GM12878 (cell line): Measurements from ENCODE around the gene ARHGEF11. TPM values are rescaled to one million over a fixed set of nuclear protein-coding genes. Genes with fewer than 3 reads are reported as not detected.

Source experiments
- ATAC-seq: fragments of 200-7000 bp; cut with Tn5 transposase; 3 replicates; pipeline ENCODE4 v1.9.1; 2020; ENCODE audit warnings: mild to moderate bottlenecking, moderate library complexity
- BruUV-seq: library from RNA; stranded (reverse); fragments of 400-500 nt; replicated peaks from 2 replicates; lab custom pipeline; 2021; lab: Mats Ljungman, UMichigan
- CTCF ChIA-PET: fragments of 300-600 bp; sonication (Branson Sonifier 250); formaldehyde crosslinking; extraction: SDS; loops from one replicate; lab custom pipeline; 2021; ENCODE audit warnings: inconsistent platforms; lab: Yijun Ruan, JAX
- POLR2A ChIA-PET: fragments of 350-600 bp; formaldehyde crosslinking; extraction: SDS; loops from one replicate; lab custom pipeline; 2021; ENCODE audit warnings: inconsistent platforms; lab: Charles Lee
- RAD21 ChIA-PET: fragments of 300-600 bp; sonication (Branson Sonifier 250); formaldehyde crosslinking; loops from one replicate; lab custom pipeline; 2023; ENCODE audit warnings: antibody characterized with exemption; ENCODE audit not compliant: unreplicated experiment; lab: Charles Lee
- SMC1A ChIA-PET: fragments of 300-600 bp; sonication (Branson Sonifier 250); formaldehyde crosslinking; loops from one replicate; lab custom pipeline; 2023; ENCODE audit not compliant: unreplicated experiment, uncharacterized antibody; lab: Charles Lee
- DNase-seq: peaks from one replicate; pipeline ENCODE4 v3.0.0-alpha.2; 2011; ENCODE audit warnings: low read depth, low spot score
- FAIRE-seq: peaks from 3 replicates; lab custom pipeline; 2011; peaks lifted over from hg19 to GRCh38; lab: Jason Lieb, UNC
- H2AFZ ChIP-seq: 2 replicates; pipeline ENCODE4 v1.6.0; 2011; ENCODE audit warnings: low read depth, low read length, control low read depth; ENCODE audit not compliant: control insufficient read depth
- H3K27ac ChIP-seq: 2 replicates; pipeline ENCODE4 v1.5.1; 2011; ENCODE audit warnings: control low read depth; ENCODE audit not compliant: control insufficient read depth, insufficient read depth
- H3K27me3 ChIP-seq, 2 experiments: replicated peaks in 1 of 2; 2 replicates each; pipeline versions ENCODE4 v1.6.0 to v1.6.1; 2011; ENCODE audit warnings: low read length in 1 of 2; ENCODE audit not compliant: control insufficient read depth in 2 of 2, insufficient read depth in 2 of 2
- H3K36me3 ChIP-seq, 2 experiments: 2 replicates each; pipeline ENCODE4 v1.5.1; 2011; ENCODE audit warnings: low read length in 1 of 2; ENCODE audit not compliant: control insufficient read depth in 2 of 2, insufficient read depth in 2 of 2
- H3K4me1 ChIP-seq: 2 replicates; pipeline ENCODE4 v1.6.1; 2011; ENCODE audit warnings: mild to moderate bottlenecking, low read length, moderate library complexity, mixed read lengths; ENCODE audit not compliant: control insufficient read depth, insufficient read depth
- H3K4me2 ChIP-seq: 2 replicates; pipeline ENCODE4 v1.6.0; 2011; ENCODE audit warnings: control low read depth; ENCODE audit not compliant: control insufficient read depth, insufficient read depth
- H3K4me3 ChIP-seq: fragments of 200-600 bp; sonication (generic); 2 replicates; pipeline ENCODE4 v1.5.1; 2016
- H3K79me2 ChIP-seq: 2 replicates; pipeline ENCODE4 v1.6.0; 2011; ENCODE audit warnings: low read length; ENCODE audit not compliant: control insufficient read depth, insufficient read depth
- H3K9ac ChIP-seq: 2 replicates; pipeline ENCODE4 v1.8.0; 2011; ENCODE audit warnings: low read length, control low read depth, mixed read lengths; ENCODE audit not compliant: control insufficient read depth, insufficient read depth
- H3K9me3 ChIP-seq: replicated peaks from 3 replicates; pipeline ENCODE4 v1.5.1; 2011; ENCODE audit warnings: mild to moderate bottlenecking, low read length; ENCODE audit not compliant: control insufficient read depth, insufficient read depth
- H4K20me1 ChIP-seq: 2 replicates; pipeline ENCODE4 v1.6.0; 2011; ENCODE audit not compliant: control insufficient read depth, insufficient read depth
- ZNF384 ChIP-seq: IDR thresholded peaks from 2 replicates; pipeline ENCODE4 v1.6.1; 2012; ENCODE audit warnings: low read depth, mild to moderate bottlenecking, low read length, improper control_type of control experiment, borderline replicate concordance
- WGBS: methylation state at CpG from one replicate; pipeline ENCODE4 v1.1.6; 2016; ENCODE audit warnings: low lambda C conversion rate; ENCODE audit not compliant: insufficient replicate concordance, insufficient coverage; ENCODE audit errors: missing lambda C conversion rate; 5-methylcytosine and 5-hydroxymethylcytosine counted together
- in situ Hi-C: fragments of 300-500 bp; cut with MboI; formaldehyde crosslinking; loops from 9 replicates; pipeline ENCODE4 v1.14.3; 2018; ENCODE audit warnings: mixed read lengths
- intact Hi-C: fragments of 100-400 bp; cut with micrococcal nuclease; formaldehyde crosslinking; loops from one replicate; pipeline ENCODE4 v1.14.2; 2022; ENCODE audit not compliant: unreplicated experiment
- polyA plus RNA-seq, 11 experiments: library from polyadenylated mRNA; depleted of rRNA in 4 of 11; unstranded in 6 of 11; stranded (reverse) in 5 of 11; fragments of >200 nt; fragmentation: Nextera tagmentation in 4 of 11; fragmentation: Illumina TruSeq in 1 of 11; extraction: Ambion mirVana in 4 of 11; extraction: Trizol in 1 of 11; gene quantifications; 1 replicate in 1 of 11; 2 replicates in 10 of 11; pipeline versions ENCODE4 v1.2.1 to v1.2.3, GENCODE V29; 2011 to 2016; ENCODE audit warnings: inconsistent platforms in 2 of 11, missing spikeins in 2 of 11, low read depth in 1 of 11
- total RNA-seq, 4 experiments: library from RNA; depleted of rRNA in 3 of 4; stranded (reverse); fragments of >200 nt in 3 of 4; fragmentation: Illumina TruSeq in 1 of 4; extraction: Trizol in 1 of 4; gene quantifications; 2 replicates each; pipeline versions ENCODE4 v1.2.1 to v1.2.3, GENCODE V29; 2013 to 2021
- TF ChIP-seq, protein P1 (sequence below), 3 experiments: IDR thresholded peaks in 2 of 3; conservative IDR thresholded peaks in 1 of 3; 2 replicates each; pipeline ENCODE4 v1.5.1; 2011; ENCODE audit warnings: low read depth in 3 of 3, low read length in 3 of 3, mild to moderate bottlenecking in 3 of 3, control low read depth in 2 of 3, moderate library complexity in 2 of 3, inconsistent platforms in 1 of 3, mixed read lengths in 1 of 3; ENCODE audit not compliant: control insufficient read depth in 2 of 3, insufficient read depth in 1 of 3; ENCODE audit errors: extremely low read depth in 1 of 3

The ARHGEF11 gene
- total and polyA plus RNA-seq, 10 of the 15 experiments (the other 5 are each of a cell fraction or from before 2014, with no cell fraction given): 0.05 to 12.7 (median 1.8) TPM

DNA sequence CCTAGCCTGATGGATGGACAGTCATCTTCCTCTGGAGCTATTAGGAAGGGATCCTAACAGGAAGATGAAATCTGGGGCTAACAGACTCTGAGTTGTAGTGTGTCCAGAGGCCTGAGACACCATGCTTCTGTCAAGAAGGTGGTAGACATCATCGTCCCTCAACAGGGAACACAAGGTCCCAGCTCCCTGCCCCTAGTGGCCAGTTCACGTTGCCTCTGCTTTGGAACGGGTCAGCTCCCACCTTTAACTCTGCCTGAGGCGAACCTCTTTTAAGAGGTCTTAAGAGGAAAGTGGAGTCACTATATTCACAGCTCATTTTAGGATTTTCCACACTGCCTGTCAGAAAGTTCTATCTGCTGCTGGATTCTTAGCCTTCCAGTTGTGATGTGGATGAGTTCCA, 96.8 kb downstream of the ARHGEF11 start:
- Histone ChIP-seq H3K4me2 (no peak overlapping the region), H3K9me3 (no peaks in the 10 kb centered on the region), H3K27me3 (no peaks in the 10 kb centered on the region), H3K4me1 (no peaks in the 10 kb centered on the region), H4K20me1 (no peaks in the 10 kb centered on the region), H3K79me2 (no peaks in the 10 kb centered on the region), H2AFZ (no peak overlapping the region), H3K27ac (no peak overlapping the region), H3K9ac (no peak overlapping the region), H3K4me3 (no peak overlapping the region)
- CTCF ChIA-PET: interaction anchor here (0.8 to 2.5 kb wide), 2 partner anchors 12 to 126 kb away, joined by 3 to 9 read pairs; no protein-coding TSS in a partner anchor
- no peak for FAIRE-seq
- ATAC-seq: peak; percentile 48; the same call in 2 of the 3 replicates
- SMC1A ChIA-PET: interaction anchor here (1.0 to 1.2 kb wide), 2 partner anchors 17 to 91 kb away, joined by 3 read pairs; no protein-coding TSS in a partner anchor
- no TSS peak for BruUV-seq
- intact Hi-C loops (no loop called here), in situ Hi-C loops (no loop called here)
- RAD21 ChIA-PET: interaction anchor here (1.5 kb wide), 1 partner anchor 125 kb away, joined by 3 read pairs; no protein-coding TSS in a partner anchor
- POLR2A ChIA-PET: no interaction called here
- WGBS: 69% methylated on average over 4 of the region's 4 CpGs
- TF ChIP-seq, protein P1, sequence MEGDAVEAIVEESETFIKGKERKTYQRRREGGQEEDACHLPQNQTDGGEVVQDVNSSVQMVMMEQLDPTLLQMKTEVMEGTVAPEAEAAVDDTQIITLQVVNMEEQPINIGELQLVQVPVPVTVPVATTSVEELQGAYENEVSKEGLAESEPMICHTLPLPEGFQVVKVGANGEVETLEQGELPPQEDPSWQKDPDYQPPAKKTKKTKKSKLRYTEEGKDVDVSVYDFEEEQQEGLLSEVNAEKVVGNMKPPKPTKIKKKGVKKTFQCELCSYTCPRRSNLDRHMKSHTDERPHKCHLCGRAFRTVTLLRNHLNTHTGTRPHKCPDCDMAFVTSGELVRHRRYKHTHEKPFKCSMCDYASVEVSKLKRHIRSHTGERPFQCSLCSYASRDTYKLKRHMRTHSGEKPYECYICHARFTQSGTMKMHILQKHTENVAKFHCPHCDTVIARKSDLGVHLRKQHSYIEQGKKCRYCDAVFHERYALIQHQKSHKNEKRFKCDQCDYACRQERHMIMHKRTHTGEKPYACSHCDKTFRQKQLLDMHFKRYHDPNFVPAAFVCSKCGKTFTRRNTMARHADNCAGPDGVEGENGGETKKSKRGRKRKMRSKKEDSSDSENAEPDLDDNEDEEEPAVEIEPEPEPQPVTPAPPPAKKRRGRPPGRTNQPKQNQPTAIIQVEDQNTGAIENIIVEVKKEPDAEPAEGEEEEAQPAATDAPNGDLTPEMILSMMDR (IDR thresholded peaks at IDR 0.05 in 2 of 3, conservative IDR thresholded peaks at IDR 0.05 in 1 of 3; ENCODE audit: control insufficient read depth in 2 of 3, extremely low read depth in 1 of 3, insufficient read depth in 1 of 3, low read depth in 3 of 3, low read length in 3 of 3): peak in 2 of 3 experiments; percentile 33 to 38; a peak in 2 of 6 replicates
- no peak for TF ChIP-seq ZNF384
- TF ChIP-seq, all 136 proteins: peak for 1
- H3K36me3 ChIP-seq: peaks cover 0 to 8% of the 10 kb centered on the region in 2 experiments; a peak in 3 of 4 replicates
- DNase-seq: no peak
